Hematopoietic multipotent progenitor cell treated with erythropoietin and hydrocortisone succinate and interleukin-3 and kit ligand, for 4 days (in vitro differentiated cells): ENCODE measurements around the gene H1-8.
"Not testable (repeated sequence)": the region's sequence is repeated elsewhere in the genome, so short reads cannot be mapped to it uniquely, and the experiment has no call there.

Experiments
- DNase-seq: peaks from one replicate; pipeline ENCODE4 v3.0.0-alpha.2; 2015

Gene H1-8

GRCh38 chr3:129534428-129535027, 8.4 kb upstream of the H1-8 start:
- DNase-seq = no peak

GRCh38 chr3:129535075-129535474, 7.9 kb upstream of the H1-8 start:
- DNase-seq = no peak

GRCh38 chr3:129536374-129536667, 6.7 kb upstream of the H1-8 start:
- DNase-seq = no peak

- no peak for DNase-seq
These were observed 6.2 kb upstream of the H1-8 start for GRCh38 chr3:129536804-129537203.

GRCh38 chr3:129539206-129539605, 3.8 kb upstream of the H1-8 start:
- no peak for DNase-seq

- DNase-seq = no peak
These were observed 2.0 kb upstream of the H1-8 start for GRCh38 chr3:129540776-129541516.

GRCh38 chr3:129542747-129543146, 228 bp upstream of the H1-8 start:
- DNase-seq = no peak

- no peak for DNase-seq
These were observed 1.0 kb downstream of the H1-8 start for GRCh38 chr3:129543999-129544398.

GRCh38 chr3:129545951-129546350, 3.0 kb downstream of the H1-8 start:
- not testable (repeated sequence) for DNase-seq

- DNase-seq = no peak
These were observed 4.3 kb downstream of the H1-8 start for GRCh38 chr3:129547241-129547640.

GRCh38 chr3:129548104-129548965, 5.4 kb downstream of the H1-8 start:
- DNase-seq = no peak

GRCh38 chr3:129549006-129549800, 6.2 kb downstream of the H1-8 start:
- DNase-seq = peak; percentile 40

- DNase-seq = no peak
These were observed 6.8 kb downstream of the H1-8 start for GRCh38 chr3:129549805-129550204.

- no peak for DNase-seq
These were observed 9.5 kb downstream of the H1-8 start for GRCh38 chr3:129552287-129553050.

GRCh38 chr3:129553171-129553570, 10.2 kb downstream of the H1-8 start:
- no peak for DNase-seq

GRCh38 chr3:129553719-129554118, 10.7 kb downstream of the H1-8 start:
- DNase-seq = peak; percentile 70

- DNase-seq = peak; percentile 64
These were observed 11.6 kb downstream of the H1-8 start for GRCh38 chr3:129554356-129555152.

- DNase-seq = no peak
These were observed 12.2 kb downstream of the H1-8 start for GRCh38 chr3:129555153-129555550.

GRCh38 chr3:129555616-129556357, 12.8 kb downstream of the H1-8 start:
- DNase-seq = no peak

- DNase-seq = no peak
These were observed 13.4 kb downstream of the H1-8 start for GRCh38 chr3:129556358-129556695.
